Activated CD4-positive, alpha-beta T cell treated with anti-CD3 and anti-CD28 coated beads, Interleukin-2, amount 10 ng/mL, durations not matched to agents 24 days and 14 days (primary cell): ENCODE data around the gene SSBP4. TPM values are rescaled to one million over a fixed set of nuclear protein-coding genes. Genes with fewer than 3 reads are reported as not detected.

ENCODE experiments used
- DNase-seq: peaks from one replicate; pipeline ENCODE4 v3.0.0; 2022
- H3K27ac Mint-ChIP-seq: one replicate; pipeline ENCODE4 v1.8.0; 2022; ENCODE audit warnings: mild to moderate bottlenecking, mixed read lengths
- H3K27me3 Mint-ChIP-seq: one replicate; pipeline ENCODE4 v1.8.0; 2022; ENCODE audit warnings: mixed read lengths
- H3K36me3 Mint-ChIP-seq: one replicate; pipeline ENCODE4 v1.8.0; 2022; ENCODE audit warnings: low read depth, mild to moderate bottlenecking, mixed read lengths
- H3K4me1 Mint-ChIP-seq: one replicate; pipeline ENCODE4 v1.8.0; 2021; ENCODE audit warnings: mixed read lengths
- H3K4me3 Mint-ChIP-seq: one replicate; pipeline ENCODE4 v1.8.0; 2022; ENCODE audit warnings: mild to moderate bottlenecking, moderate library complexity, mixed read lengths
- H3K9me3 Mint-ChIP-seq: one replicate; pipeline ENCODE4 v1.8.0; 2021; ENCODE audit warnings: mixed read lengths
- intact Hi-C: fragments of 100-400 bp; cut with micrococcal nuclease; formaldehyde crosslinking; loops from one replicate; pipeline ENCODE4 v1.15.1; 2023
- total RNA-seq: library from RNA; stranded (reverse); gene quantifications from 2 replicates; pipeline ENCODE4 v1.2.3, GENCODE V29; 2022

Gene SSBP4
- total RNA-seq, 1 donor from 2014 or later = 154 TPM

DNA sequence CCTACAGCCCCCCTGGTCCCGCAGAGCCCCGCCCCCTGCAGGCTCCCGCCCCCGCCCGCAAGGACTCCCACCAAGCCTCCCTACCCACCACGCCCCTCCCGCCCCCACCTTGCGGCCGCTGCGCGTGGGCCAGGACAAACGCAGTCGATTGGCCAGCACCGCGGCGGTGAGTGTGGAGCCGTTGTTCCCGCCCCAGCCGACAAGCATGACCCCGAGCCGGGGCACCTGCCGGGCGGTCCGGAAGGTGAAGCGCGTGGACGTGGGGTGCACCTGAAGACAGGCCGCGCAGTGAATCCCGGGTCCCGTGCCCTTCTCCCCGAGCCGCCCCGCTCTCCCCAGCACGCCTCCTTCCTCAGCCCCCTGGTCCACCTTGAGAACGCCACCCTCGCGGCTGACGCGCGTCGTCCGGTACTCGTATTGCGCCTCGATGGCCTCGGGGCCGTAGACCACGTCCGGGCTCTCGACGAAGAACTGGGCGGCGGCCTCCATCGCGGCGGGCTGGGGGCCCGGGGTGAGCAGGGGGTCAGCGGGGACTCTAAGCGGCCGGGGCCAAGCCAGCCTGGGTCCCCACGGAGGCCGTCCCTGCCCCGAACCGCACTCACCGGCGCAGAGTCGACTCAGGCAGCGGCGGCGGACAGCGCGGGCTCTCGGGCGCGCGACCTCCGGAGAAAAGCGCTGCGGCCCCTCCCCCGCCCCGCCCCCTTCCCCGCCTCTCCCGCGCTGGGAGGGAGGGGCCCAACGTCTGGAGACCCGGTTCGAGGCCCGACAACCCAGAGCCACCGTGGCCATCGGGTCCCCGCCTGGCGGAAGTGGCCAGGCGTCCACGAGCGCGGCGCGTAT, 18.5 kb downstream of the SSBP4 start, which contains the start of gene ISYNA1:
Gene ISYNA1, minus strand, starts transcription at position 643 of the 840 bp plus-strand sequence. Its CDS starts 154 bp downstream, at position 489.
- intact Hi-C loops = no loop called here

DNA sequence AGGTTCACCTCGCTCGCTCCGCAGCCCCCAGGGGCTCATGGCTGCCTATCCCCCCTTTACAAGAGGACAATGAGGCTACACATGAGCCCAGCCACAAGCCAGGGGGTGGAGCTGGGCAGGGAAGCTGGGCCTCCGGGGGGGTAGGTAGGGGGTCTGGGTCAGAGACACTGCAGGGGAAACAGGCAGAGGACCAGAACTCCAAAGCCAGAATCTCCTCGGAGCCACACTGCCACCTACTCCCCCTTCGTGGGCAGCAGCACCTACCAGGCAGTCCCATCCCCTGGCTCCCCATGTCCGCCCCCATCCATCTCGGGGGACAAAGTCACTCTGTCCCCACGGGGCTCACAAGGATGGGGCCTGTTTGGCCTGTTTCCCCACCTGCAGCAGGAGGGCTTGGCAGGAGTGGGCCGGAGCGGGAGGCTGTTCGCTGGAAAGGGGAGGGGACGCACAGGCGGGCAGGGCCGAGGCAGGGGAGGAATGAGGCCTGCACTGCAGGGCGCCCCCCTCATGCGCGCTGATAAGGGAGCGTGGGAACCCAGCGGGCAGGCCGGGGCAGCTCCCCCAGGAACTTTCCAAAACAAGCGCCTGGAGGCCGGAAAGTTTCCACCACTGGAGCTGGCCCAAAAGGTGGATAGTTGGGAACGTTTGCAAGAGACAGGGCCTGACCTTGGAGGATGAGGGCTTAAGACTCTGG, 19.3 kb downstream of the SSBP4 start:
- H3K4me1 Mint-ChIP-seq = peaks cover 28% of the 10 kb centered on the region
- intact Hi-C loops = no loop called here
- H3K36me3 Mint-ChIP-seq = peaks cover 25% of the 10 kb centered on the region
- no peak overlapping the region for H3K4me3 Mint-ChIP-seq
- no peak overlapping the region for H3K27ac Mint-ChIP-seq
- no peak for DNase-seq
- H3K27me3 Mint-ChIP-seq = no peaks in the 10 kb centered on the region
- peaks cover 5% of the 10 kb centered on the region for H3K9me3 Mint-ChIP-seq

More for the DNA sequence above, 18.5 kb downstream of the SSBP4 start, which contains the start of gene ISYNA1:
- H3K27ac Mint-ChIP-seq = no peak within 1 kb of the TSS
- peaks cover 5% of the 10 kb centered on the region for H3K9me3 Mint-ChIP-seq
- H3K4me3 Mint-ChIP-seq = peak within 1 kb of the TSS; percentile 73
- H3K36me3 Mint-ChIP-seq = peaks cover 19% of the 10 kb centered on the region
- peaks cover 24% of the 10 kb centered on the region for H3K4me1 Mint-ChIP-seq
- peak; percentile 82 for DNase-seq
- no peaks in the 10 kb centered on the region for H3K27me3 Mint-ChIP-seq

DNA sequence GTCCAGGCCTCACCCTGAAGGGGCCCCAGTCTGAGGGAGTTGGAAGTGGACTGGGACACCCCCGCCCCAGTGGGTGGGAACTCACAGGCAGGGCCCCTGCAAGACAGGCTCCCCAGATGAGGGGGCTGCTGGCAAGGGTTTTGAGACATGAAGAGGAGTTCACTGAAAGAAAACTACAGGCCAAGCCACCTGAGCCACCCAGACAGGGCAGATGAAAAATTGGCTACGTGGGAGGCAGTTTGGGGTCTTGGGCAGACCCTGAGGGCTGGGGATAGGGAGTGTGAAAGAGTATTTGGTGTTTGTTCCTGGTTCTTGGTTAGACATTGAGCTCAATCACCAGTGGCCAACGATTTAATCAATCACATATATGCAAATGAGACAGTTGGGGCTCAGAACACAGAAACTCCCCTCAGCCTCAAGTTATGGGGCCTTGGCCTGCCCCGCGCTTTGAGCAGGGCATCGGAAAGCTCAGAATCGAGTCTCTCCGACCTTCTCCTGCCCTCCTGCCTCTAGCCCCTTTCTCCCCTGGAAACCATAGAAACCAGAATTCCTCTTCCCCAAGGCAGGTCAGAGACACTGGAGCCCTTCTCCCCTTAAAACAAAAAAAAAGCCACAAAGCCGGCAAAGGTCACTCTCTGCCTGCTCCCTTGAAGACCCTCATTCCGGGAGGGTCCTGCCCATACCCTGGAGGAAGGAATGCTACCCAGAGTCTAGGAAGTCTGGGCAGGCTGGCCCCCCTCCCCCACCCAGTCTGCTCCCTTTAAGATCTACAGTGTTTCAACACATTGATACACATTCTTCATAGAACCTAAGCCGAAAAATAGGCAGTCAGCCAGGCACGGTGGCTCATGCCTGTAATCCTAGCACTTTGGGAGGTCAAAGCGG, 20.1 kb downstream of the SSBP4 start:
- Mint-ChIP-seq H3K27me3 (no peaks in the 10 kb centered on the region), H3K9me3 (peaks cover 5% of the 10 kb centered on the region), H3K27ac (peak overlapping the region; percentile 43), H3K4me1 (peaks cover 25% of the 10 kb centered on the region), H3K4me3 (no peak overlapping the region), H3K36me3 (peaks cover 28% of the 10 kb centered on the region)
- intact Hi-C loops = no loop called here
- DNase-seq = no peak

DNA sequence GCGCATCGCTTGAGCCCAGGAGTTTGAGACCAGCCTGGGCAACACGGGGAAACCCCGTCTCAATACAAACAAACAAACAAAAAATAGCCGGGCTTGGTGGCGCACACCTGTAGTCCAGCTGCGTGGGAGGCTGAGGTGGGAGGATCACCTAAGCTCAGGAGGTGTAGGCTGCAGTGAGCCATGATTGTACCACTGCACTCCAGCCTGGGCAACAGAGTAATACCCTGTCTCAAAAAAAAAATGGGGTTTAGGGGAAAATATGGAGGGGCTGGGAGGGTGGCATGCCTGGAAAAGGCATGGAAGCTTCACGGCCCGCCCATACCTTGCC, 20.7 kb downstream of the SSBP4 start:
- H3K27me3 Mint-ChIP-seq = no peaks in the 10 kb centered on the region
- intact Hi-C loops = no loop called here
- no peak overlapping the region for H3K4me3 Mint-ChIP-seq
- no peak for DNase-seq
- H3K36me3 Mint-ChIP-seq = peaks cover 25% of the 10 kb centered on the region
- H3K9me3 Mint-ChIP-seq = peaks cover 5% of the 10 kb centered on the region
- H3K4me1 Mint-ChIP-seq = peaks cover 25% of the 10 kb centered on the region
- peak overlapping the region; percentile 43 for H3K27ac Mint-ChIP-seq

DNA sequence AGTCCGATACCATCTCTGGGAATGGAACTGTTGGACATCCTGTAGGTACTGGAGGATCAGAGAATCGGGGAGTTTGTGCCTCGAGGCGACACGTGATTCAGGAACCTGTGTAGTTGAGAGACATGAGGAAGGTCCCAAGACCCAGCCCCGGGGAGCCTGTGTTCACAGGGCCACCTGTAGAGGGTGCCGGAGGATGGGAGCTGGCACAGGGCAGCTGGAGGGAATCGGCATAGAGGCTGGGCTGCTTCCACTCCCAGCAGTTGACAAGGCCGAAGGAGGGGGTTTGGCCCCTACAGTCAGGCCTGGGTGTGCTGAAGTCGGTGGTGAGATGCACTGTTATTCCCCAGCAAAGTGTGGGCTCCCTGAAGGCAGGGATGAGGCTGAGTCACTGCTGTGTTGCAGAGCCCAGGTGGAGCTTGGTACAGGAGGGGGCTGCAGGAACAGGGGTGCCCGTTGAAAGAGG, 21.2 kb downstream of the SSBP4 start:
- DNase-seq = peak; percentile 78
- peaks cover 27% of the 10 kb centered on the region for H3K36me3 Mint-ChIP-seq
- H3K27ac Mint-ChIP-seq = peak overlapping the region; percentile 41
- no peaks in the 10 kb centered on the region for H3K27me3 Mint-ChIP-seq
- peaks cover 5% of the 10 kb centered on the region for H3K9me3 Mint-ChIP-seq
- intact Hi-C loops = no loop called here
- peaks cover 25% of the 10 kb centered on the region for H3K4me1 Mint-ChIP-seq
- H3K4me3 Mint-ChIP-seq = no peak overlapping the region

DNA sequence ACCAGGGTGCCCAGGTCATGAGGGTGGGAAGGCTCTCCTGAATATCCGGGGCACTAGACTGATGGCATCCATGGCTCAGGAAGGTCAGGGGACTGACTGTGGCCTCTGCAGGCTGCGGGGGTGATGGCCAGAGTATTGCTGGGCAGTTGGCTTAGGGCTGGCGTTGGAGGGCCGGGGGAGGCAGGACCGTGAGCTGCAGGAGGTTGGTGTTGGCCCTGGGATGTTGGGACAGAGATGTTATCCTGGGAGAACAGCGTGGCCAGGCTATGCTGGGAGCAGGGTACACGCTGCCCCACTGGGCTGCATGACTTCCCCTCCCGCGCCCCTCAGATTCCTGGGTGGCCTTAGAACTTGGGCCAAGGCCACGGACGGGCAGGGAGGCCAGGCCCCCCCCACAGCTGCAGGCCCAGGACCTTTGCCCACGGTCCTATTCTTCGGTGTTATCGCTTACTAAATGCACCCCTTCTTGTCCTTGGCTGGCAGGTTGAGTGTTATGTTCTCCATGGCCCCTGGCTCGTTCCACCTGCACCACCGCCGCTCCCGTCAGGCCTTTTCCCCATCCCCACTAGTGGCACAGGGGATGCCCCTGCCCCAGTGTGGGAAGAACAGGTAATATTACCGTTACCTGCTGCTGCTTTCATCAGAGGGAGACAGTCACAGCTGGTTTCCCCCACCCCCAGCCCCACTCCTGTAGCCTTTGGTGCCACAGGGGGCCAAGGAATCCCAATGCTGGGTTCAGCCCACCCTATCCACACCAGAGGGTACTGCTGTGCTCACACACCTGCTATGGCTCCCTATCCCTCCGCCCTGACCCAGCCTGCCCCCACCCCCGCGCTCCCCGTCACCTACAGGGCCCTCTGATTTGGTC, 22.0 kb downstream of the SSBP4 start:
- Mint-ChIP-seq H3K36me3 (peaks cover 24% of the 10 kb centered on the region), H3K4me1 (peaks cover 25% of the 10 kb centered on the region), H3K27ac (peak overlapping the region; percentile 87), H3K4me3 (no peak overlapping the region), H3K27me3 (no peaks in the 10 kb centered on the region), H3K9me3 (peaks cover 5% of the 10 kb centered on the region)
- no peak for DNase-seq
- intact Hi-C loops = no loop called here

DNA sequence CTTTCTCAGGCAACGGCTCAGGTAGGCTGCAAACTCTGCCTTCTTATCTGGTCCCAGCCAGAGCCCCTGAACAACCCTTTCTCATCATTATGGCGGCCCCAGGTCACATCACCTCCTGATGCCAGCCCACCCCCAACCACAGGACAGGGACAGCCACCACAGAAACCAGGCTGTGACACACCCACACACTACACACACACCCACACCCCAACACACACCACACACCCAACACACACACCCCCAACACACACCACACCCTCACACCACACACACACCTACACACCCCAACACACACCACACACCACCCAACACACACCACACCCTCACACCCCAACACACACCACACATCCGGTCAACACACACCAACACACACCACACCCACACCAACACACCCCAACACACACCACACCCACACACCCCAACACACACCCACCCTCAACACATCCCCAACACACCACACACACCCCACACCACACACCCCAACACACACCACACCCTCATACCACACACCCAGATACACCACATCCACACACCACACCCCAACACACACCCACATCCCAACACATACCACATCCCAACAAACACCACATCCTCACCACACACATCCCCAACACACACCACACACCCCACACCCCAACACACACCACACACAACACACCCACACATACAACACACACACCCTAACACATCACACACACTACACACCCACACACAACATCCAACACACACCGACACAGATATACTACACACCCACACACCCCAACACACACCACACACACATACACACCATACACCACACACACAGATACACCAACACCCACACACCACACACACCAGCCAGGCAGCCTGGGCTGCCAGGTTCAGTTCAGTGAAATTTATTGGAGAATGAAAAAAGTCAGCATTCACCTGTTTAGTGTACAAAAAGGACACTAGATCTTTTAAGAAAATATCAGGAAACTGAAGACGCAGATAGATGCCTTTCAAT, 22.9 kb downstream of the SSBP4 start:
- Mint-ChIP-seq H3K4me1 (peaks cover 21% of the 10 kb centered on the region), H3K36me3 (peaks cover 26% of the 10 kb centered on the region), H3K9me3 (peaks cover 5% of the 10 kb centered on the region), H3K4me3 (peak overlapping the region; percentile 18), H3K27ac (peak overlapping the region; percentile 87), H3K27me3 (no peaks in the 10 kb centered on the region)
- intact Hi-C loops = no loop called here
- DNase-seq = peak; percentile 77

DNA sequence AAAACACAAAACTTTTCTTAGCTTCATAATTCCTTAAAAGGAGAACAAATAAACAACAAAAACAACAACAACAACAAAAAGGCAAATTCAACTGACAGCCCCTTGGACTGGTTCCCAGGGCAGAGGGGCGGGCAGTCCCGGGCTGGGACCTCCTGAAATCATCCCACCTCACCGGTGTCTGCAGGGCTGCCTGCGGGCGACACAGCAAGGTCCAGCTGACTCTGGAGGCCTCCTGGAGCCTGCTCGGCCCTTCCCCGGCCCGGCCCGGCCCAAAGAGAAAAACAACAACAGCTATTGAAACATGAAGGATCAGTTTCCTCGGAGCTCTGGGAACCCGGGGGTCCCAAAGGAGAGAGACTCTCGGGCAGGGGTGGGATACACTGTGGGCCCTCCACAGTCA, 23.7 kb downstream of the SSBP4 start:
- peaks cover 21% of the 10 kb centered on the region for H3K4me1 Mint-ChIP-seq
- peaks cover 28% of the 10 kb centered on the region for H3K36me3 Mint-ChIP-seq
- H3K27ac Mint-ChIP-seq = no peak overlapping the region
- H3K9me3 Mint-ChIP-seq = peaks cover 5% of the 10 kb centered on the region
- DNase-seq = no peak
- intact Hi-C loops = no loop called here
- no peaks in the 10 kb centered on the region for H3K27me3 Mint-ChIP-seq
- no peak overlapping the region for H3K4me3 Mint-ChIP-seq

DNA sequence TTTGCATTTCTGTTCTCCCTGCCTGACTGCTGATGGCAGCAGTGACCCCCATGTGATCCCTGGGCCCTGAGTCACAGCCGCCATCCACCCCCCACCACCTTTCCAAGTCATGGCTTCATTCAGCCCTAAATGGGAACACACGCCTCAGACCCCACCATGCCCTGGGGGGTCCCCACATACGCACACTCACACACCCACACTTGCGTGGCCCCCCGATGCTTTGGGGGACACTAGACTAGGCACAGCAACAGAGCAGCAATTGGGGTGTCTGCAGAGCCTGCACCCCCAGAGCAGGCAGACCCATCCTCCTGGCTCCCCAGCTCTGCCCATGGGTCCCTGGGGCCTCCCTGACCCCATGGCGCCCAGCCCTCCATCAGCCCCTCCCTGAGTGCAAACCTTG, 24.2 kb downstream of the SSBP4 start:
- no peaks in the 10 kb centered on the region for H3K27me3 Mint-ChIP-seq
- no peak overlapping the region for H3K27ac Mint-ChIP-seq
- peaks cover 31% of the 10 kb centered on the region for H3K36me3 Mint-ChIP-seq
- H3K4me3 Mint-ChIP-seq = no peak overlapping the region
- DNase-seq = no peak
- peaks cover 21% of the 10 kb centered on the region for H3K4me1 Mint-ChIP-seq
- intact Hi-C loops = no loop called here
- peaks cover 5% of the 10 kb centered on the region for H3K9me3 Mint-ChIP-seq

DNA sequence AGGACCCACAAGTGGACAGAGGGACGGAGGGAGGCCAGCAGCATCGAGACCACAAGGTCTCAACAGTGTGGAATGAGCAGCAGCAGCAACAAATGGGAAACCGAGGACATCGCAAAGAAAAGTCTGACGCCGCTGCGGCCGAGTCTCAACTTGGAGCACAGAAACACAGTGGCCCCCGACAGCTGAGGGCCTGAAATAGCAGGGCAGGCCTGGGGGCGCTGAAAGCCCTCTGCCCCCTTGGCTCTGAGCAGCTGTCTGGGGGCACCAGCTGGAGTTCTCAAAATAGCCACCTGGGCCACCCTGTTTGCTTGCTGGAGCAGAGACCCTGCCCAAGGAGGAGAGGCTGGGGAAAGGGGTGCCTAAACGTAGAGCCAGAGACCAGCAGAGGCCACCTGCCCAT, 24.6 kb downstream of the SSBP4 start:
- intact Hi-C loops = loop anchor here (2.0 kb wide), 1 partner anchor 53 kb away; no protein-coding TSS in a partner anchor

DNA sequence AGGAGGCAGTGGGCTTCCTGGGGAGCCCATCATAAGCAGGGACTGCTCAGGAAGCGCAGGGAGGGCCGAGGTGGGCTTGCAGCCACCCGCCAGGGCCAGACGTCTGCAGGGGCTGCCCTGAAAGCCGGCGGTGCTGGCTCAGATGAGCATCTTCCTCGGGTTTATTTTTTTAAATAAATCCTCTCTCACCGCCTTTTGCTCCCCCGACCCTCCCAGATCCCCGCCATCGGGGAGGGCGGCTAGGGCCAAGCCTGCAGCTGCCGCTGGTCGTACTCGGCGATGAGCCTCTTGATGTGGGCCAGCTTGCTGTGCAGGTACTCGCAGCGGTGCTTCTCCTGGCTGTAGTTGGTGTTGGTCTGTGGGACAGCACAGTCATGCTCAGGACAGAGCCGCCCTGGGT, 25.3 kb downstream of the SSBP4 start:
- H3K4me3 Mint-ChIP-seq = no peak overlapping the region
- no peaks in the 10 kb centered on the region for H3K27me3 Mint-ChIP-seq
- H3K27ac Mint-ChIP-seq = no peak overlapping the region
- peaks cover 38% of the 10 kb centered on the region for H3K36me3 Mint-ChIP-seq
- peaks cover 5% of the 10 kb centered on the region for H3K9me3 Mint-ChIP-seq
- no peak for DNase-seq
- intact Hi-C loops = loop anchor here (2.0 kb wide), 1 partner anchor 52 kb away; no protein-coding TSS in a partner anchor
- H3K4me1 Mint-ChIP-seq = peaks cover 21% of the 10 kb centered on the region

More for the DNA sequence above, 24.6 kb downstream of the SSBP4 start:
- peaks cover 5% of the 10 kb centered on the region for H3K9me3 Mint-ChIP-seq
- DNase-seq = no peak
- peaks cover 21% of the 10 kb centered on the region for H3K4me1 Mint-ChIP-seq
- H3K27me3 Mint-ChIP-seq = no peaks in the 10 kb centered on the region
- peaks cover 34% of the 10 kb centered on the region for H3K36me3 Mint-ChIP-seq
- H3K27ac Mint-ChIP-seq = no peak overlapping the region
- H3K4me3 Mint-ChIP-seq = no peak overlapping the region
